ENCODE data around the gene ZBTB4.

Gene ZBTB4

GRCh38 chr17:7436556-7437368, 42.7 kb downstream of the ZBTB4 start:
- FAIRE-seq (peak; percentile 80), DNase-seq (ENCODE audit: insufficient read length) (no peak)
- TF ChIP-seq TAF1 (IDR thresholded peaks at IDR 0.05; ENCODE audit: borderline replicate concordance, low read depth, low read length) (no peak), POLR2AphosphoS5 (IDR thresholded peaks at IDR 0.05; ENCODE audit: low read depth, low read length) (no peak), POLR2A (IDR thresholded peaks at IDR 0.05; ENCODE audit: low read depth, low read length) (no peak)

GRCh38 chr17:7435676-7436555, 43.5 kb downstream of the ZBTB4 start:
- FAIRE-seq: no peak
- DNase-seq (ENCODE audit: insufficient read length): no peak
- peak; percentile 40; the same call in 1 of the 2 replicates for TF ChIP-seq POLR2A (IDR thresholded peaks at IDR 0.05; ENCODE audit: low read depth, low read length)
- no peak for TF ChIP-seq TAF1 (IDR thresholded peaks at IDR 0.05; ENCODE audit: borderline replicate concordance, low read depth, low read length)

- TF ChIP-seq POLR2AphosphoS5 (IDR thresholded peaks at IDR 0.05; ENCODE audit: low read depth, low read length) (no peak), POLR2A (IDR thresholded peaks at IDR 0.05; ENCODE audit: low read depth, low read length) (no peak), TAF1 (IDR thresholded peaks at IDR 0.05; ENCODE audit: borderline replicate concordance, low read depth, low read length) (no peak)
- DNase-seq (ENCODE audit: insufficient read length) (no peak), FAIRE-seq (no peak)
Observed at GRCh38 chr17:7432296-7432695, 47.1 kb downstream of the ZBTB4 start.

- FAIRE-seq: no peak
- DNase-seq (ENCODE audit: insufficient read length): no peak
- TF ChIP-seq POLR2A (IDR thresholded peaks at IDR 0.05; ENCODE audit: low read depth, low read length) (no peak), POLR2AphosphoS5 (IDR thresholded peaks at IDR 0.05; ENCODE audit: low read depth, low read length) (no peak), TAF1 (IDR thresholded peaks at IDR 0.05; ENCODE audit: borderline replicate concordance, low read depth, low read length) (no peak)
Observed at GRCh38 chr17:7431231-7431630, 48.2 kb downstream of the ZBTB4 start.

- DNase-seq (ENCODE audit: insufficient read length) (no peak), FAIRE-seq (no peak)
- TF ChIP-seq POLR2AphosphoS5 (IDR thresholded peaks at IDR 0.05; ENCODE audit: low read depth, low read length) (no peak), POLR2A (IDR thresholded peaks at IDR 0.05; ENCODE audit: low read depth, low read length) (no peak), TAF1 (IDR thresholded peaks at IDR 0.05; ENCODE audit: borderline replicate concordance, low read depth, low read length) (no peak)
Observed at GRCh38 chr17:7429722-7430121, 49.7 kb downstream of the ZBTB4 start.

- FAIRE-seq (no peak), DNase-seq (ENCODE audit: insufficient read length) (no peak)
- TF ChIP-seq TAF1 (IDR thresholded peaks at IDR 0.05; ENCODE audit: borderline replicate concordance, low read depth, low read length) (no peak), POLR2AphosphoS5 (IDR thresholded peaks at IDR 0.05; ENCODE audit: low read depth, low read length) (no peak), POLR2A (IDR thresholded peaks at IDR 0.05; ENCODE audit: low read depth, low read length) (no peak)
Observed at GRCh38 chr17:7428557-7428956, 50.9 kb downstream of the ZBTB4 start, which contains the start of gene SPEM3. Gene SPEM3, plus strand, starts transcription at chr17:7428857. Its CDS starts 46 bp downstream, at chr17:7428903.

GRCh38 chr17:7427549-7427948, 51.9 kb downstream of the ZBTB4 start:
- no peak for FAIRE-seq
- TF ChIP-seq TAF1 (IDR thresholded peaks at IDR 0.05; ENCODE audit: borderline replicate concordance, low read depth, low read length): no peak
- TF ChIP-seq POLR2AphosphoS5 (IDR thresholded peaks at IDR 0.05; ENCODE audit: low read depth, low read length): no peak
- TF ChIP-seq POLR2A (IDR thresholded peaks at IDR 0.05; ENCODE audit: low read depth, low read length): no peak

GRCh38 chr17:7426896-7427489, 52.4 kb downstream of the ZBTB4 start:
- no peak for DNase-seq (ENCODE audit: insufficient read length)
- TF ChIP-seq POLR2A (IDR thresholded peaks at IDR 0.05; ENCODE audit: low read depth, low read length) (no peak), POLR2AphosphoS5 (IDR thresholded peaks at IDR 0.05; ENCODE audit: low read depth, low read length) (no peak), TAF1 (IDR thresholded peaks at IDR 0.05; ENCODE audit: borderline replicate concordance, low read depth, low read length) (no peak)
- no peak for FAIRE-seq

More at GRCh38 chr17:7427549-7427948, 51.9 kb downstream of the ZBTB4 start:
- DNase-seq (ENCODE audit: insufficient read length): no peak

- FAIRE-seq: no peak
- TF ChIP-seq POLR2A (IDR thresholded peaks at IDR 0.05; ENCODE audit: low read depth, low read length): no peak
- no peak for TF ChIP-seq TAF1 (IDR thresholded peaks at IDR 0.05; ENCODE audit: borderline replicate concordance, low read depth, low read length)
- TF ChIP-seq POLR2AphosphoS5 (IDR thresholded peaks at IDR 0.05; ENCODE audit: low read depth, low read length): no peak
Observed at GRCh38 chr17:7426203-7426863, 53.1 kb downstream of the ZBTB4 start.

GRCh38 chr17:7425756-7426155, 53.7 kb downstream of the ZBTB4 start:
- DNase-seq (ENCODE audit: insufficient read length): no peak
- no peak for TF ChIP-seq POLR2A (IDR thresholded peaks at IDR 0.05; ENCODE audit: low read depth, low read length)
- no peak for TF ChIP-seq TAF1 (IDR thresholded peaks at IDR 0.05; ENCODE audit: borderline replicate concordance, low read depth, low read length)
- TF ChIP-seq POLR2AphosphoS5 (IDR thresholded peaks at IDR 0.05; ENCODE audit: low read depth, low read length): no peak
- FAIRE-seq: no peak

More at GRCh38 chr17:7426203-7426863, 53.1 kb downstream of the ZBTB4 start:
- no peak for DNase-seq (ENCODE audit: insufficient read length)

- TF ChIP-seq POLR2A (IDR thresholded peaks at IDR 0.05; ENCODE audit: low read depth, low read length): no peak
- TF ChIP-seq TAF1 (IDR thresholded peaks at IDR 0.05; ENCODE audit: borderline replicate concordance, low read depth, low read length): no peak
- no peak for TF ChIP-seq POLR2AphosphoS5 (IDR thresholded peaks at IDR 0.05; ENCODE audit: low read depth, low read length)
- no peak for FAIRE-seq
Observed at GRCh38 chr17:7425316-7425715, 54.1 kb downstream of the ZBTB4 start, which contains the start of gene SPEM2. Gene SPEM2, plus strand, starts transcription at chr17:7425616. Its CDS starts 73 bp downstream, at chr17:7425689.

More at GRCh38 chr17:7425316-7425715, 54.1 kb downstream of the ZBTB4 start, which contains the start of gene SPEM2:
- DNase-seq (ENCODE audit: insufficient read length): no peak
